Left lobe of liver (tissue), 2 donors: ENCODE results near the gene APOF. TPM values are rescaled to one million over a fixed set of nuclear protein-coding genes. Genes with fewer than 3 reads are reported as not detected.
"Not testable (repeated sequence)": the region's sequence is repeated elsewhere in the genome, so short reads cannot be mapped to it uniquely, and the experiment has no call there.

Experiments
- ATAC-seq: fragments of 200-7000 bp; cut with Tn5 transposase; one replicate; pipeline ENCODE4 v1.9.1; 2020; ENCODE audit warnings: mild to moderate bottlenecking, moderate library complexity
- DNase-seq: peaks from one replicate; pipeline ENCODE4 v3.0.0-alpha.2; 2020; ENCODE audit warnings: low spot score
- total RNA-seq: library from RNA; stranded (reverse); gene quantifications from one replicate; pipeline ENCODE4 v1.2.1, GENCODE V29; 2021
- donor health status: DM: no; HTN: no; CAD: no; lungs with moderate emphysema.
- donor health status: DM: no; HTN: yes; CAD: no.

APOF gene, protein sequence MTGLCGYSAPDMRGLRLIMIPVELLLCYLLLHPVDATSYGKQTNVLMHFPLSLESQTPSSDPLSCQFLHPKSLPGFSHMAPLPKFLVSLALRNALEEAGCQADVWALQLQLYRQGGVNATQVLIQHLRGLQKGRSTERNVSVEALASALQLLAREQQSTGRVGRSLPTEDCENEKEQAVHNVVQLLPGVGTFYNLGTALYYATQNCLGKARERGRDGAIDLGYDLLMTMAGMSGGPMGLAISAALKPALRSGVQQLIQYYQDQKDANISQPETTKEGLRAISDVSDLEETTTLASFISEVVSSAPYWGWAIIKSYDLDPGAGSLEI
- 188 TPM for total RNA-seq

DNA sequence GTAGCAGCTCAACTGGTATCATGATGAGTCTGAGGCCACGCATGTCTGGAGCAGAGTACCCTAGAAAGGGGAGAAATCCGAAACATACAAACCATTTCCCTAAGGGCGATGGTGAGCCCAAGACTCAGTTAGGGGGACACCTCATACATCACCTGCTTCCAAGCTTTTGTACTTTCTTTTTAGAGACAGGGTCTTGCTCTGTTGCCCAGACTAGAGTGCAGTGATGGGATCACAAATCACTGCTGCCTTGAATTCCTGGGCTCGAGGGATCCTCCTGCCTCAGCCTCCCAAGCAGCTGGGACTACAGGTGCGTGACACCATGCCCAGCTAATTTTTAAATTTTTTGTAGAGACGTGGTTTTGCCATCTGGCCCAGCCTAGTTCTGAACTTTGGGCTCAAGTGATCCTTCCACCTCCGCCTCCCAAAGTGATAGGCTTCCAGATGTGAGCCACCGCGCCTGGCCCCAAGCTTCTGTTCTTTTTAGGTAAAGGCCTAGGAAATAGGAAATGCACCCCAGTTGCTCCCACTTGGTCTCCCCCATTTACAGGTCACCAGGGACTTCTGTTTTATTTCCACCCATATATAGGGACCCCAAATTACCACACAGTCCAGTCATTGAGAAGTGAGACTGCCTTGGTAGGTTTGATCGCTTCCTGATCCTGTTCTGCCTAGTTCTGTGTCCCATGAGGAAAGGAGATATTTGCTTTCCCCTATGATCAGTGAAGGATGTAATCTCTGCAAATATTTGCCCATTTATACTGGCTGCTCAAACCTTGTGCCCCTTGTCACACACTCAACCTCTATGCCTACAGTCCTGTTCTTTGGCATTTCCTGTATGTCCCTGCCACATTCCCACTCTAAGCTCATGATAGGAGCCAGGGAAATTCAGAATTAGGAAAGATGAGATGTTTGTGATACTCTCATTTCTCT, at the start of gene APOF:
APOF (minus strand) TSS at position 728 of the 930 bp plus-strand sequence; CDS start at position 616, 112 bp downstream.
- peak; percentile 60 for DNase-seq
- ATAC-seq = peak; percentile 42

DNA sequence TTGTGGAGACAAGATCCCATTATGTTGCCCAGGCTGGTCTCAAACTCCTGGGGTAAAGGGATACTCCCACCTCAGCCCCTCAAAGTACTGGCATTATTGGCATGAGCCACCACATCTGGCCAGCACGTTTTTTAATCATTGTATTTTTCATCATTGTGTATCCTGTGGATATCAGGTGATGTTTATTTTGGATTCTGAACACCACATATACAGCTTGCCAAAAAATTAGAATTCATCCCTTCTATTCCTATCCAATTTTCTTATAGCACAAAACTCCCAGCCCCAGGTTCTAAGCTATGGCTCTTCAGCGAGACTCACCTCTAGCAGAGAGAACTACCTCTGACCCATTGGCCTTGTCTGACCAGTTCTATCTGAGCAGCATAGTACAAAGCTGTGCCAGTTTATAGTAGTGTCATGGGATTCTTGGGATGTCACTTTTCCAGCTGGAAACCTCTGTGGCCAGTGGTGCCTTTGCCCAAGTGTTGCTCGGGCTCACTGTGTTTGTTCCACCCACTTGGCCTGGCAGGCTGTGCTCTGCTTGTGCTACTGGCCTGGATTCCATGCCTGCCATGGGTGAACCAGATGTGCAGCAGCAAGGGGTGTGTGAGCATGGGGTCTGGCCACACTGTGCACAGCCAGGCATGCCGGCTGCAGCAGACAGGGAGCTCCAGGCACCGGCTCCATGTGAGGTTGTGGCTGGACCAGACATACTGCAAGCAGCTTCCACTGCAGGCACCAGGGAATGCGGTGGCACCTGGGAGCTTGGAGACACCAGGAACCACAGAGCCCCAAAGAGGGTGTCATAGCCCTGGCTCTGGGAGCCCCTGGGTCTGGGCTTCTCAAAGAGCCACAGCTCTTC, 49.4 kb upstream of the APOF start:
- ATAC-seq = peak; percentile 89
- DNase-seq = peak; percentile 73

DNA sequence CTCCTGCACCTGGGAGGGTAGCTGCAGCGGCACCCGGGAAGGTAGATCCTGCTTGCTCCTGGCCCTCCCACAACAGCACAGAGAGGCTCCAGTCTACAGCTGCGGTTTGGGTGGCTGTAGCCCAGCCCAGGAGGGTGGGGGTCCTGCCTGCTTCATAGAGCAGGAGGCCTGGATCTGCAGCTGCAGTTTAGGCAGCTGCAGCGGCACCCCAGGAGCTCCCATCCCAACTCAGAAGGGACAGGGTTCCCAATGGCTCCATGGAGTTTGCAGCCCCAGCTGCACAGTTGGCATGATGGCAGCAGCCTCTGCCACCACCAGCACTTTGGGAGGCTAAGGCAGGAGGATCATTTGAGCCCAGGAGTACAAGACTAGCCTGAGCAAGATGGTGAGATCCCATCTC, 48.1 kb upstream of the APOF start:
- DNase-seq (no peak), ATAC-seq (no peak)

DNA sequence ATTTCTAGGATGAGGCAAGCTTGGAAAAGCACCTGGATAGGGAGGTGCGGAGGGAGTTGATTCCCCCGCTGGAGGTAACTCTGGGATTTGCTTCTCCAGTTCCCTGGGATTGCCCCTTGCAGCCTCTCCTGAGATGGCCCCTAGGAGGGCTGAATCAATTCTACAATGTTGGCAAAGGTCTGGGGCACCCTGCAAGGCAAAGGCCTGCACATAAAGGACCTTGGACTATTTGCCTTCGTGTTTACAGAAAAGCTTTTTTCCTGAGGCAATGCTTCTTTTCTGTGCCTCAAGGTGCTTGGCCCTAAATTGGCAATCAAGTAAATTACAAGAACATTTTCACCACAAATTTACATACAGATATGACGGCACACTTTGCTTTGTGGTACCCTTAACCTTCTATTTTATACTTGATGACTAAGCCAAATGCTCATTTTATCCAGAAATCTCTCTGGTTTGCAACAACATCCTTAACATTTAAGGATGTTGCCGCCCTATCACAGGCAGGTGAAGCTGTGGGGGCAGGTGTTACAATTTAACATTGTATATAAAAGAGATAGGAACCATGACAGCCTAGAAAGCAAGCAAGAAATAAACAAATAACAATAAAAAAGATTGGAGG, 46.3 kb upstream of the APOF start:
- DNase-seq (no peak), ATAC-seq (peak; percentile 36)

DNA sequence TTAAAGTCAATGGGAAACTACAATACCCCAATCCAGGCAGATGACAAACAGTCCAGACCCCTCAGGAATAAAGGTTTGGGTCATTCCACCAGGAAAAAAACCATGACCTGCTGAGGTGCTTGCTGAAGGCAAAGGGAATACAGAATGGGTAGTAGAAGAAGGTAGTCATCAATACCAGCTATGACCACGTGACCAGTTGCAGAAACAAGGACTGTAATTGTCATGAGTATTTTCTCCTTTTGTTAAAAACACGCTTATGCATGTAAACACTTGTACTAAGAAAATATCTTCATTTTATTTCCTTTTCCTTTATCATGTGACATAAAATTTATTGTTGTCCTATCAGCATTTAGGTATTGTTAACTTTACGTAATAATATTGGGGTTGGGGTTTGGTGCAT, 41.6 kb upstream of the APOF start:
- ATAC-seq, DNase-seq: not testable (repeated sequence)

DNA sequence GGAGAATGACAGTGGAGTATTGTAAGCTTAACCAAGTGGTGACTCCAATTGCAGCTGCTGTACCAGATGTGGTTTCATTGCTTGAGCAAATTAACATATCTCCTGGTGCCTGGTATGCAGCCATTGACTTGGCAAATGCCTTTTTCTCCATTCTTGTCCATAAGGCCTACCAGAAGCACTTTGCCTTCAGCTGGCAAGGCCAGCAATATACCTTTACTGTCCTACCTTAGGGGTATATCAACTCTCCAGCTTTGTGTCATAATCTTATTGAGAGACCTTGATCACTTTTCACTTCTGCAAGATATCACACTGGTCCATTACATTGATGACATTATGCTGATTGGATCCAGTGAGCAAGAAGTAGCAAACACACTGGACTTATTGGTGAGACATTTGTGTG, 39.0 kb upstream of the APOF start:
- not testable (repeated sequence) for ATAC-seq, DNase-seq

DNA sequence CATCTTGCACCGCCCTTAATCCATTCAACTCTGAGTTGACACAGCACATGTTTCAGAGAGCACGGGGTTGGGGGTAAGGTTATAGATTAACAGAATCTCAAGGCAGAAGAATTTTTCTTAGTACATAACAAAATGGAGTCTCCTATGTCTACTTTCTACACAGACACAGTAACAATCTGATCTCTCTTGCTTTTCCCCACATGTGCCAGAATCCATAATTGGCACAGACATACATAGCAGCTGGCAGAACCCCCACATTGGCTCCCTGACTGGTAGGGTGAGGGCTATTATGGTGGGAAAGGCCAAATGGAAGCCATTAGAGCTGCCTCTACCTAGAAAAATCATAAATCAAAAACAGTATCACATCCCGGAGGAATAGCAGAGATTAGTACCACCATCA, 38.5 kb upstream of the APOF start:
- not testable (repeated sequence) for DNase-seq
- ATAC-seq = peak; percentile 59

DNA sequence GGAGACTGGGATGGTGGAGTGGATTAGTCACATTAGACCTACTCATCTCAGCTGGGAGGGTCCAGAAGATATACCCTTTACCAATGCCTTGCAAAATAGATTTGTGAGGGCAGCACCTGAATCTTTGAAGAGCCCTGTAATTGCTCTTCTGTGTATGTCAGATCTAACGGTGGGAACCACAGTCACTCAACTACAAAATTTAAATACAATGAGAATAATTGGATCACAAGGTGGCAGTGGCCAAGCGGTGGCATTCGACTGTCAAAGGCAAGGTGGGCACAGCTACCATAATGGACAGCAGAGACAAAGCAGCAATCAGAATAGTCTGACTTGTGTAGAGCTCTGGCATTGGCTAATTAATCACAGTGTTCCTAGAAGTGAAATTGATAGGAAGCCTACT, 36.8 kb upstream of the APOF start:
- not testable (repeated sequence) for ATAC-seq, DNase-seq

DNA sequence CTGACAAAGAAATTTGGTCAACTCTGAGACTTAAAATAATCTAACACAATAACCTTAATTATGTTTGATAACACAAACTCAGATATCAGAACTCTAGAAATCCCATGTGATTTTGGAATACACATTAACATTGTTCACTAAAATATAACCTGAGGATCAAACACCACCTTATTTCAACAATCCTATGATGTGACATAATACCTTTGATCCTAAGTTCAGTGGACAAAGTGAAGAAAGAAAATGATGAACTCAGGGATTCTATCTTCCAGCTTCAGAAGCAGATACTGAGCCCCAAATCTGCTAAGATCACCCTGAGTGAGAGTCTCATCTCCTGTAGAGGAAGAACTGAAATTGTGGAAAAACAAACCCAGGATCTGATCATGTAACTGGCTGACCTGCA, 35.7 kb upstream of the APOF start:
- peak; percentile 39 for ATAC-seq
- no peak for DNase-seq

DNA sequence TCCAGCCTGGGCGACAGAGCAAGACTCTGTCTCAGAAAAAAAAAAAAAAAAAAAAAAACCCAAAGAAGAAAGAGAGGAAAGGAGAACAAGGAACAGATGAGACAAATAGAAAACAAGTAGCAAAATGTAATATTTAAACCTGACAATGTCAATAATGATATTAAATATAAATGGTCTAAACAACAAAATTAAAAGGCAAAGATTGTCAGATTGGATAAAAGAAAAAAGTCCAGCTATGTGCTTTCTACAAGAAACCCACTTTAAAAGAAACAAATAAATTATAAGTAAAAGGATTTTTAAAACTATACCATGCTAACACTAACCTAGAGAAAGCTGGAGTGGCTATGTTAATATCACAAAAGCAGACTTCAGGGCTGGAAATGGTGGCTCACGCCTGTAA, 29.7 kb upstream of the APOF start:
- ATAC-seq (no peak), DNase-seq (no peak)

DNA sequence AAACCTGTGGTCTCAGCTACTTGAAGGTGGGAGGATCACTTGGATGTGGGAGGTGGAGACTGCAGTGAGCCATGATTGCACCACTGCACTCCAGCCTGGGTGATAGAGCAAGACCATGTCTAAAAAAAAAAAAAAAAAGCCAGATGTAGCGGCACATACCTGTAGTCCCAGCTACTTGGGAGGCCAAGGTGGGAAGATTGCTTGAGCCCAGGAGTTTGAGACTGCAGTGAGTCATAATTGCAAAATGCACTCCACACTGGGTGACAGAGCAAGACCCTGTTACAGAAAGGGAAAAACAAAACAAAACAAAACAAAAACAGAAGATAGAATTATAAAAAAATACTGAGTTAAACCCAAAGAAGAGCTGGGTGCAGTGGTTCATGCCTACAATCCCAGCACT, 29.1 kb upstream of the APOF start:
- ATAC-seq (no peak), DNase-seq (no peak)

DNA sequence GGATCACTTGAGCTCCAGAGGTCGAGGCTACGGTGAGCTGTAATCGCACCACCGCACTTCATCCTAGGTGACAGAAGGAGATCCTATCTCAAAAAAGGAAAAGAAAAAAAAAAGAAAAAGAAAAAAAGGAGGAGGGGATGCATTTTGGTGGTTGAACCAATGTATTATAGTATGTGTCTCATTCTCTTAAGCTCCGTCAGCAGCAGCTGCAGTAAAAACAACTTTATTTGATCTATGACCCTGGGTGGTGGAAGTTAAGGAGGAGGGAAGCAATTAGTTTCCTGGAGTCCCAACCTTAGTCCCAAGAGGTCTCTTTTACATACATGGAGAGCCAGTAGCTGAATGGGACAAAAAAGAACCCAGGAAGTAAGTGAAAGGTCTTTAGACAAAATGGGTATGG, 26.8 kb upstream of the APOF start:
- DNase-seq = no peak

DNA sequence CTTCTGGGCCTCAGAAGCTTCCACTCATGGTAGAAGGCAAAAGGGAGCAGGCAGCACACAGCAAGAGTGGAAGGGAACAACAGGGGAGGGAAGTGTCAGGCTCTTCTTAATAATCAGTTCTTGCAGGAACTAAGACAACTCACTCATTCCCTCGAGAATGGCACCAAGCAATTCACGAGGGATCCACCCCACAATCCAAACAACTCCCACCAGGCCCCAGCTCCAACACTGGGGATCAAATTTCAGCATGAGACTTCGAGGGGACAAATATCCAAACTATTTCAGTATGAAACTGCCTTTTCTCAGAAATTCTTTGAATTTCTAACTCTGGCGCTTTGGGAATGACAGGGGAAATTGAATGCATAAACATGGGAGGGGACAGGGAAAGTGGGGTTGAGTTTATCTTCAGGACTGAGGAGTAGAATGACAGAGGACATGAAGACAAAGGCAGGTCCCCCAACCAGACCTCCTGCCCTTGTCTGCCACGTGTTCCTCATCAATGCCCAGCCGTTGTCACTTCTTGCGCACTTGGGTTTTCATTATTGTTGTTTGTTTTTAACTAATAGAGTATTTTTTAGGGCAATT, 24.6 kb upstream of the APOF start:
- no peak for DNase-seq
- no peak for ATAC-seq

More for the DNA sequence above, 26.8 kb upstream of the APOF start:
- ATAC-seq = no peak

DNA sequence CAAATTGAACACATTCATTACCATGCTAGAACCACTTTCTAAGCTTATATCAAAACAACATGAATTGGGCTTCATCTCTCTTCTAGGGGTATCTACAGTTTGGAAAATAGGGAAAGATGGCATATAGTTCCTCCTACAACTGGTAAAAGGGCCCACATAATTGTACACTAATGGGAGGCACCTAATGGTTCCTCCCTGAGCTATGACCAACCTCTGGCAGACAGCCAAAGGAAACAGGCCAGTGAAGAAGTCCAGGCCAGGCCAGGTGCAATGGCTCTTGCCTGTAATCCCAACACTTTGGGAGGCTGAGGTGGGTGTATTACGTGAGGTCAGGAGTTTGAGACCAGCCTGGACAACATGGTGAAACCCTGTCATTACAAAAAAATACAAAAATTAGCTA, 23.2 kb upstream of the APOF start:
- ATAC-seq = peak; percentile 88
- DNase-seq = peak; percentile 69

DNA sequence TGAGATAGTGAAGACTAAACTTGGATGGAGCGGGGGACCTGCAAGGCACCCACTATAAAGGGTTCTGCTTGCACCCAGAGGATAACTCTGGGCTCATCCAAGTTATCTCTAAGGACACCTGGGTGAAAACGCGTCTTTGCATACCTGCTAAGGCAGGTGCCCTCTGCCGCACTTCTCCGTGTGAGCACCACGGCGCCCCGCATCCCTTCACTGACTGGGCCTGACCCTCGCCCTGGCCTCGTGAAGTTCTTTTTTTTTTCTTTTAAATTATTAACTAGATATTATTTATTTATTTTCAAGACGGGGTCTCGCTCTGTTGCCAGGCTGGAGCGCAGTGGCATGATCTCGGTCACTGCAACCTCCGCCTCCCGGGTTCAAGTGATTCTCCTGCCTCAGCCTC, 20.0 kb upstream of the APOF start:
- ATAC-seq (no peak), DNase-seq (no peak)

DNA sequence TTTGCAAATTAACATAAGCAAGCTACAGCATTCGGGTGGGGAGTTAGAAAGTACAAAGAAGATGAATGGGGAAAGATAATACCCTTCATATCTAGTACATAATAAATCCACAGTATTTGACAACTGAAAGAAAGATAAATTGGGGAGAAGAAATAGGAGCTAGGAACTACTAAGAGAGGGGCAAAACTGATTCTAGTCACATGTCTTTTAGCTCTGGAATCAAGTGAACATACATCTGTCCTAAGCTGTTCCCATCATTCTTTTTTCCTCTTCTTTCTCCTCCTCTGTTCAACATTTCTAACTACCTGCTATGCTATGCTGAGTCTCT, 15.3 kb upstream of the APOF start:
- DNase-seq (no peak), ATAC-seq (no peak)

DNA sequence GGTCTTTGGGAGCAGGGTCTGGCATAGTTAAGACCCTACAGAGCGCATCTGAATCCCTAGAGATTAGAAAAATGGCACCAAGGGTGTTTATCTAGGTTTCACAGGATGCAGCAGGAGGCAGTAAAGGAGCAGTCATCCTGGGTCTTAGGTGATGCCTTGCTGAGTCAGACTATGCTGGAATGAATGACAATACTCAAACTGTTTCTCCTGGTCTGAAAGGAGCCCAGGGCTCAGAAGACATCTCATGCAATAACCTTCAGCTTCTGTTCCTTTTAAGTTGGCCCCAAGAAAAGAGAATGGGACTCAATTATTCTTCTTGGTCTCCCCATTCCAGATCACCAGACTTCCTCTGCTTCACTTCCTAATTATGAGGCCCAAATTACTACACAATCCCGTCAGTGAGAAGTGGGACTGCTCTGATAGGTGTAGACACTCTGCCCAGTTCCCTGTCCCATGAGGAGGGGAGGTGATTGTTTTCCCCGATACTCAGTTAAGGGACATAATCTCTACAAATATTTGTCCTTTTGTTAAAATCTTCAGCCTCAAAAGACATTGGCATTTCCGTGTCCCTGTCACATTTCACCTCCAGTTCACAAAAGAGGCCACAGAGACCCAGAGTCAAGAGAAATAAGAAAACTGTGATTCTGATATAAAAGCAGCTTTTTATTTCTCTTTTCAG, 14.8 kb upstream of the APOF start:
- ATAC-seq (peak; percentile 20), DNase-seq (peak; percentile 8)

DNA sequence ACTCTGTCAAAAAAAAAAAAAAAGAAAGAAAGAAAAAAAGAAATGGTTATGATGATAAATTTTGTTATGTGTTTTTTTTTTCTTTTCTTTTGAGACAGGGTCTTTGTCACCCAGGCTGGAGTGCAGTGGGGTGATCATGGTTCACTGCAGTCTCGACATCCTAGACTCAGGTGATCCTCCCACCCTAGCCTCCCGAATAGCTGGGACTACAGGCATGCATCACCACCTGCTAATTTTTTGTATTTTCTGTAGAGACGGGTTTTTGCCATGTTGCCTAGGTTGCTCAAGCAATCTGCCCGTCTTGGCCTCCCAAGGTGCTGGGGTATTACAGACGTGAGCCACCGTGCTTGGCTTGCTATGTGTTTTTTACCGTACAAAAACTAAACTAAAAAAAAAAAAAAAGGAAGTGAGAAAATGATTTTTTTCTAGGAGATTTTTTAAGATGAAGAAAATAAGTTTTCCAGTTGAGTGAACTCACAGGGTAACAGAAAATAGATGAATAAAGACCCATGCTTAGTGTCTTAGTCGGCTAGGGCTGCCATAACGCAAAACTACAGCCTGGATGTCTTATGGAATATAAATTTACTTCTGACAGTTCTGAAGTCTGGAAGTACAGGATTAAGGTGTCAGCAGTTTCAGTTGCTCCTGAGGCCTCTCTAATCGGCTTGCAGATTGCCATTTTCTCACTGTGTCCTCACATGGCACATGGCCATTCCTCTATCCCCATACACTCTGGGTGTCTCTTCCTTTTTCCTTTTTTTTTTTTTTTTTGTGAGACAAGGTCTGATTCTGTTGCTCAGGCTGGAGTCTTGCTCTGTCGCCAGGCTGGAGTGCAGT, 13.2 kb upstream of the APOF start:
- ATAC-seq (peak; percentile 20), DNase-seq (peak; percentile 8)
